SK-N-MC (cell line): ENCODE measurements around the gene MAP3K2.

Source experiments
- EZH2 ChIP-seq: fragments of 200-600 bp; sonication (generic); IDR thresholded peaks from one replicate; pipeline ENCODE4 v1.6.1; 2017; ENCODE audit warnings: antibody characterized with exemption
- FOXP2 ChIP-seq: optimal IDR thresholded peaks from 2 replicates; pipeline ENCODE3; 2011; ENCODE audit warnings: mild to moderate bottlenecking, moderate library complexity; ENCODE audit not compliant: insufficient read depth; ENCODE audit errors: extremely low read length, control extremely low read depth
- POLR2AphosphoS5 ChIP-seq: IDR thresholded peaks from 2 replicates; pipeline ENCODE4 v1.6.1; 2012; ENCODE audit warnings: mild to moderate bottlenecking, low read depth, low read length, borderline replicate concordance

DNA sequence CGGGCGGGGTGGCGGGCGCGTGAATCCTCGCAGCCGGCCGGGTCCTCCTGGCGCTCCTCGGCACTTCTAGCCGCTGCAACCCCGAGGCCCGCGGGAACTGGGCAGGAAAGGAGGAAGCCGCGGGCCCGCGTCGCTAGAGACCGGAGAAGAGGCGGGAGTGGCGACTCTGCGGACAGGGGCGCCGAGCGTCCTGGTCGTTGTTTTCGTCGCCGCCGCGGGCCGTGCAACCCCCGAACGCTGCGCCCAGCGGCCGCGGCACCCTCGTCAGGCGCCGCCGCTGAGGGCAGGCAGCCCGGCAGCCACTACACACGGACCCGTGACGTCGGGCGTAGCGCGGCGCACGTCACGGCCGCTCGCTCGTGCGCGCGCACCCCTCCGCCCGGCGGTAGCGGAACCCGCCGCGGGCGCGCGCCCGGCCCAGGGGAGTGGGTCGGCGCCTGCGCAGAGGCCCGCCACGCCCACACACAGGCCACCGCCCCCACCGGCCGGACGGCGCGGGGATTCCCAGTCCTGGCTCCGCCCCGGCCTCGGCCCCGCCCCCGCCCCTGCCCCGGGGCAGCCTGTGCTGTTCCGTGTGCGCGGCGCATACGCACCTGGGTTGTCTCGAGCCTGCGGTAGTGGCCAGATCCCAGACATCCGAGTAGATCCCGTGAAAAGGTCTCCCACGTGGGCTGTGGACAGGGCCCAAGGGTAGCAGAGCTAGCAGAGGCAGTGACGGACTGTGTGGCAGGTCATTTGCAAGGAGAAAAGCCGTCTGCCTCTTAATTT, at the start of gene MAP3K2:
- TF ChIP-seq POLR2AphosphoS5 (peak; percentile 58; the same call in 1 of the 2 replicates), EZH2 (no peak), FOXP2 (no peak)
